Activated T-cell treated with anti-CD3 and anti-CD28 coated beads, Interleukin-2, amount 50 U/mL, for 72 hours (primary cell): ENCODE results near the gene ASCC1. TPM values are rescaled to one million over a fixed set of nuclear protein-coding genes. Genes with fewer than 3 reads are reported as not detected.

Experiments
- ATAC-seq, 2 donors: fragments of 150-1000 bp; cut with Tn5 transposase; replicated peaks in 1 of 2; 2 replicates each; pipeline ENCODE4 v1.10.0; 2021; ENCODE audit warnings: moderate library complexity in 2 of 2, mild to moderate bottlenecking in 1 of 2
- DNase-seq, 2 donors: peaks; one replicate each; pipeline ENCODE4 v3.0.0; 2021 to 2022; ENCODE audit warnings: mixed read lengths in 1 of 2
- H3K27ac Mint-ChIP-seq: one replicate; pipeline ENCODE4 v1.8.0; 2022; ENCODE audit warnings: mild to moderate bottlenecking, moderate library complexity, mixed read lengths
- H3K27me3 Mint-ChIP-seq: one replicate; pipeline ENCODE4 v1.8.0; 2022; ENCODE audit warnings: low read depth, mixed read lengths
- H3K36me3 Mint-ChIP-seq, 2 donors: one replicate each; pipeline ENCODE4 v1.8.0; 2022; ENCODE audit warnings: mixed read lengths in 2 of 2, mild to moderate bottlenecking in 1 of 2; ENCODE audit not compliant: insufficient read depth in 2 of 2
- H3K4me1 Mint-ChIP-seq: one replicate; pipeline ENCODE4 v1.8.0; 2022; ENCODE audit warnings: low read depth, mixed read lengths
- H3K4me3 Mint-ChIP-seq, 2 donors: one replicate each; pipeline ENCODE4 v1.8.0; 2022; ENCODE audit warnings: mild to moderate bottlenecking in 2 of 2, mixed read lengths in 2 of 2, moderate library complexity in 2 of 2
- H3K9me3 Mint-ChIP-seq, 2 donors: one replicate each; pipeline ENCODE4 v1.8.0; 2022; ENCODE audit warnings: mixed read lengths in 2 of 2
- total RNA-seq, 2 donors: library from RNA; stranded (reverse); gene quantifications; one replicate each; pipeline ENCODE4 v1.2.3, GENCODE V29; 2022

Gene ASCC1
- total RNA-seq, 2 donors from 2014 or later, result 81.2 to 84.3 TPM

GRCh38 chr10:72090326-72090725, 125.8 kb downstream of the ASCC1 start:
- H3K36me3 Mint-ChIP-seq, result peaks cover 14 to 15% of the 10 kb centered on the region in 2 donors
- H3K4me1 Mint-ChIP-seq, result peaks cover 61% of the 10 kb centered on the region
- peak overlapping the region; percentile 97 to 99 for H3K4me3 Mint-ChIP-seq
- ATAC-seq (no peak), DNase-seq (no peak)
- H3K27me3 Mint-ChIP-seq, result no peaks in the 10 kb centered on the region
- H3K27ac Mint-ChIP-seq, result peak overlapping the region; percentile 69
- H3K9me3 Mint-ChIP-seq, result no peaks in the 10 kb centered on the region

DNA sequence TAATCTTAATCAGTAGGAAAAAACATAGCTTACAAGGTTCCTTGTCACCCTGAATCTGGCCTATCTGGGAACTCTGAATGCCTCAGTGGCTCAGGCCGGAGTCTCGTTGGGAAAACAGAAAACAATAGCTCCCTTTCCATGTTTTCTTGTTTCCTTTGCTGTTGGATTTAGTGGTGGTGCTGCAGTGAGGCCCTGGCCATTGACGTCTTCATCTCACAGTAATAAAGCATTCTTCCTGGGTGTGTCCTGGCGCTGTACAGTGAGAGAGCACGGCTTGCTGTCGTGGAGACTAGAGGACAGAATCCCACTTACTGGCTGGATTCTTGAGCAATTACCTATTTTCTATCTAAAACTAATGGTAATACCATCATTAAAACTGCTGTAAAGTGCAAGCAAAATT, 126.5 kb downstream of the ASCC1 start:
- Mint-ChIP-seq H3K4me1 (peaks cover 62% of the 10 kb centered on the region), H3K9me3 (no peaks in the 10 kb centered on the region), H3K27me3 (no peaks in the 10 kb centered on the region), H3K36me3 (peaks cover 14 to 18% of the 10 kb centered on the region in 2 donors), H3K4me3 (peak overlapping the region; percentile 97 to 99), H3K27ac (peak overlapping the region; percentile 69)
- DNase-seq, result no peak
- ATAC-seq, result no peak

DNA sequence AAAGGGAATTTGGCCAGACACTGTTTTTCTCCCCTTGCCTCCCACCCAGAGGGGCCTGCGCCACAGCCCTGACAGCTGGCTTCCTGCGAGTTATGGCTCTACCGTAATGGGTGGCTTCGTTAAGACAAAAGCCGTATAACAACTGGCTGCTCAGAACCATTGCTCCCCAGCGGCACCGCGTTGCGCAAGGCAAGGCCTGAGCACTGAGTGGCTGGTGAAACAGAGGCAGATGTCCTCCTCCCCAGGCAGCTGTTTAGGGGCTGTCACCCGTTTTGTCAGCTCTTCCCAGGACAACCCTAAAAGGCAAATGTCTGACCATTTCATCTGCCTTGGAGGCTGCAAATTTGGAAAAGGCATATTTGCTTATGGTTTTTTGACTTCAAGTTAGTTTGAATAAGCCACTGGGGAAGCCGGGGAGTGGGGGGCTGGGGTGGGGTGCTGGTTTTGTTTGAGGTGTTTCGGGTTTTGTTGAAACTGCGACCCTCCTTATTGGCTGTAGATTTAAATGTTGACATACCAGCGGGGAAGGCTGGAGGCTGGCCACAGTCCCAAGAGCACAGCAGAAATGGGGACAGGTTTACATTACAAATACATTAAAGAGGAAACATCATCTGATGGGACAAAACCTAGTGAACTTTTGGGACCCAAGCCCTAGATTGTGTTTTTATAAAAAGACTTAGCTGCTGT, 127.0 kb downstream of the ASCC1 start:
- H3K36me3 Mint-ChIP-seq, result peaks cover 13 to 19% of the 10 kb centered on the region in 2 donors
- peak overlapping the region; percentile 97 to 99 for H3K4me3 Mint-ChIP-seq
- H3K9me3 Mint-ChIP-seq, result no peaks in the 10 kb centered on the region
- ATAC-seq (peak; percentile 45 to 51), DNase-seq (peak; percentile 65 to 68)
- H3K27ac Mint-ChIP-seq, result peak overlapping the region; percentile 60
- no peaks in the 10 kb centered on the region for H3K27me3 Mint-ChIP-seq
- peaks cover 62% of the 10 kb centered on the region for H3K4me1 Mint-ChIP-seq

- H3K36me3 Mint-ChIP-seq, result peaks cover 13 to 25% of the 10 kb centered on the region in 2 donors
- H3K27me3 Mint-ChIP-seq, result no peaks in the 10 kb centered on the region
- no peaks in the 10 kb centered on the region for H3K9me3 Mint-ChIP-seq
- DNase-seq, result peak; percentile 71 to 77
- peak within 1 kb of the TSS; percentile 96 for H3K27ac Mint-ChIP-seq
- H3K4me3 Mint-ChIP-seq, result peak within 1 kb of the TSS; percentile 97 to 99
- peaks cover 65% of the 10 kb centered on the region for H3K4me1 Mint-ChIP-seq
- ATAC-seq, result peak; percentile 72
Measured at GRCh38 chr10:72087969-72088888, 127.8 kb downstream of the ASCC1 start, which contains the start of gene SPOCK2. TSS of gene SPOCK2 (minus strand) at chr10:72088551. CDS start at chr10:72088328, 223 bp downstream.

- H3K36me3 Mint-ChIP-seq, result peaks cover 13 to 25% of the 10 kb centered on the region in 2 donors
- ATAC-seq, result peak; percentile 27 to 42
- H3K4me1 Mint-ChIP-seq, result peaks cover 64% of the 10 kb centered on the region
- H3K4me3 Mint-ChIP-seq, result peak overlapping the region; percentile 80 to 99
- H3K27me3 Mint-ChIP-seq, result no peaks in the 10 kb centered on the region
- DNase-seq, result peak; percentile 53 to 66
- H3K27ac Mint-ChIP-seq, result peak overlapping the region; percentile 40
- H3K9me3 Mint-ChIP-seq, result no peaks in the 10 kb centered on the region
Measured at GRCh38 chr10:72087392-72087968, 128.6 kb downstream of the ASCC1 start.

DNA sequence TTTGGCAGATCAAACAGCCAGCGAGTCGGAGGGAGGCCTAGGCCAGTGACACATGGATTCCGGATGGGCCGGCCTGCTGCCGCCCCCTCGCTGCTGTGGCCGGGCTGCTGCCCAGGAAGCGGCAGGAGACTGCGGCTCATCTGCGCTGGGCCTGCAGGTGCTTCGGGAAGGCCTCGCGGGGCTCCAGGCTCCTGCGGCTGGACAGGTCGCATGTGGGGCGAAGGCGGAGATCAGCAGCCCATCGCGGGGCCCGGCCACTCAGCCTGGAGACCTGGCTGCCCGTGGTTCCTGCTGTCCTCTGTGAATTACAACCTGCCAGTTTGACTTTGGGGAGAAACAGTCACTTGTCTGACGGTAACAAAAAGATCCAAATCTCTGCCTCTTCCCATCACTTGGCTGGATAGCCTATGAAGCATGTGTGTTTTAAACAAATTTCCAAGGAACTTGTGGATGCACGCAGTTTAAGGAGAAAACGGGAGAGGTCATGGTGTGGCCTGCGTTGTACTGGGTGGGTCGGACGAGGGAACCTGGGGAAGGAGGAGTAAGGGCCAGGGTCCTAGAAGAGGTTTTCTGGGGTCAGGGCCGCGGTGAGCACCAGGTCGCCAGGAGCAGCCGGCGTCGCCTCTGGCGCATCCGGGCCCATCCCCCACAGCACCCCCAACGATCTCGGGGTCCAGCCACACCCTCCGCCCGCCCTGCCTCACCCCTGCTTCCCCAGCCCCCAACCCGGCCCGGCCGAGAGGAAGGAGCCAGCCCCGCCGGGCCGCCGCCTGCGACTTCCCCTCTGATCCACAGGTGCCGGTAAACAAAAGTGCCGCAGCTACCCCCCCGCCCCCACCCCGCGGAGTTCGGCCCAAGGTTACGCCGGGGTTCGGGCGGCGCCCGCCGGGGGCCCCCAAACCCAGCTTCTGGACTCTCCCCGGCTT, 129.3 kb downstream of the ASCC1 start:
- Mint-ChIP-seq H3K27me3 (no peaks in the 10 kb centered on the region), H3K27ac (peak overlapping the region; percentile 40), H3K9me3 (no peaks in the 10 kb centered on the region), H3K4me3 (peak overlapping the region; percentile 80 to 87), H3K4me1 (peaks cover 69% of the 10 kb centered on the region), H3K36me3 (peaks cover 13 to 25% of the 10 kb centered on the region in 2 donors)
- DNase-seq, result peak; percentile 53 to 66
- ATAC-seq, result peak in 1 of 2 donors; percentile 16

- ATAC-seq (no peak), DNase-seq (no peak)
- Mint-ChIP-seq H3K27me3 (no peaks in the 10 kb centered on the region), H3K4me1 (peaks cover 76% of the 10 kb centered on the region), H3K27ac (peak overlapping the region; percentile 40), H3K4me3 (peak overlapping the region; percentile 80 to 87), H3K36me3 (peaks cover 13 to 28% of the 10 kb centered on the region in 2 donors), H3K9me3 (no peaks in the 10 kb centered on the region)
Measured at GRCh38 chr10:72085864-72086465, 130.1 kb downstream of the ASCC1 start.

GRCh38 chr10:72085166-72085565, 130.9 kb downstream of the ASCC1 start:
- H3K27ac Mint-ChIP-seq, result peak overlapping the region; percentile 93
- DNase-seq, result no peak
- no peaks in the 10 kb centered on the region for H3K27me3 Mint-ChIP-seq
- ATAC-seq, result no peak
- peaks cover 13 to 28% of the 10 kb centered on the region in 2 donors for H3K36me3 Mint-ChIP-seq
- no peaks in the 10 kb centered on the region for H3K9me3 Mint-ChIP-seq
- peak overlapping the region; percentile 80 to 87 for H3K4me3 Mint-ChIP-seq
- H3K4me1 Mint-ChIP-seq, result peaks cover 81% of the 10 kb centered on the region

DNA sequence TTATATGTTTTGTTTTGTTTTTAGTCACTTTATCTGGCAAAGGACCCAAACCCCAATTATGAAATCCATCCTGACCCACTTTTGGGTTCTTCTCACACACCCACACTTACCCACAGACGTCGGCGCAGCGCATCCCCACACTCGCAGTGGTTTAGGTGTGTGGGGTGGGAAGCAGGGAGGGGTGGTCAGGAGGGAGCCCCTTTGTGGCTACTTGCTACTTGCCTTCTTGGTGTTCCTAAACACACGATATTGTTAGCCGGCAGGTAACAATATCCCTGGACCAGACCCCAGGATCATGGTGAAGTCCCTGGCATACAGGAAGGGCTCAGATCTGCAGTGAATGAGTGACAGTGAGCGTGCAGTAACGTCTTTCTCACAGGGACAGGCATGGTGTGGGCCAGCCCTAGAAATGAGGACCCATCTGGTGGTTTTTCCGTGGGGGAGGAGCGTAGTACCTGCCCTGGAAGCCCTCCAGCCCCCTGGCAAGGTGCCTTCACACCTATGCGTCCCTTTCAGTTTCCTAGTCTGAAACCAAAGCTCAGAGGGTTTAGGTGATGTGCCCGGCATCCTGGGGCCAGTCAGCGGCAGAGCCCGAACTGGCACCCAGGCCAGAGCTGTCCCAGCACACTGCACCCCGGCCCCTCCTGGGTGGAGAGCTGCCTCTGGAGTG, 132.2 kb downstream of the ASCC1 start:
- ATAC-seq (peak; percentile 34 to 40), DNase-seq (peak; percentile 61 to 64)
- Mint-ChIP-seq H3K36me3 (peaks cover 13 to 28% of the 10 kb centered on the region in 2 donors), H3K4me3 (peak overlapping the region; percentile 80 to 87), H3K9me3 (no peaks in the 10 kb centered on the region), H3K27ac (peak overlapping the region; percentile 93), H3K27me3 (no peaks in the 10 kb centered on the region), H3K4me1 (peaks cover 86% of the 10 kb centered on the region)

DNA sequence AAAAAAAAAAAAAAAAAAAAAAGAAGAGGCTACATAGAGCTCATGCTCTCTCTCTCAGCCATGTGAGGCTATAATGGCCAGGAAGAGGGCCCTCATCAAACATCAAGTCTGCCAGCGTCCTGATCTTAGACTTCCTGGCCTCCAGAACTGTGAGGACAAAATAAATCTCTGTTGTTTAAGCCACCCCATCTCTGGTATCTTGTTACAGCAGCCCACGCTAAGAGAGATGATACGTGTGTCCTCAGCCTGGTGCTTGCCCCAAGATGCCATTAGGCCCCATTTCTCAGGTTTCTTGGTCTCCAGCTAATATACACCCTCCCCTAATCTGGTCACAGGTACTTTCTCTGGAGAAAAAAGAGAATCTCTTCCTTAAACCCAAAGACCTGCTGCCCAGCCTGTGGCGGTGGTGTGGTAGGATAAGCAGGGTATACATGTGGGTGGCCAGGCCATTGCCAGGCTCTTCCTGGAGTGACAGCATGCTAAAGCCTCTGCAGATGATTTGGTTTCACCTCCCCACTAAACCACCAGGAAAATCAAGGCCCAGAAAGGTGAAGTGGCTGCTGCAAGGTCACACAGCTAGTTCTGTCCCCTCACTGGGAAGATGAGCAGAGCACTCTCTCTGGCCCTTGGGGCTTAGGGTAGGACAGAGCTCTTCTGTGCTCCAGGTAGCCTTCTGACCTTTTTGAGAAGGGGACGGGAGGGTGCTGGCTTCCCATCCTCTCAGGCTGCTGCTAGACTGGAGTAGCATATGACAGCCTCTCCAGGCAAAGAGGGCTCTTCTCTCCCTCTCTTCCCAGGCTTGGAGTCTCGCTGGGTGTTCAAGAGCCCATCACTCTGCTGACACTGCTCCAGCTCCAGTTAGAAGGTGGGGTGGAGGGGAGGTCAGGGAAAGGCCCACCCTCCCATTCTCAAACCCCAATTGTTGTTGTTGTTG, 133.0 kb downstream of the ASCC1 start:
- Mint-ChIP-seq H3K4me3 (peak overlapping the region; percentile 80 to 87), H3K27ac (peak overlapping the region; percentile 71), H3K9me3 (no peaks in the 10 kb centered on the region), H3K36me3 (peaks cover 14 to 28% of the 10 kb centered on the region in 2 donors), H3K27me3 (no peaks in the 10 kb centered on the region), H3K4me1 (peaks cover 85% of the 10 kb centered on the region)
- ATAC-seq (peak in 1 of 2 donors; percentile 1), DNase-seq (no peak)
